Body of pancreas (tissue), 4 donors: Measurements from ENCODE around the gene DST. TPM values are rescaled to one million over a fixed set of nuclear protein-coding genes. Genes with fewer than 3 reads are reported as not detected.

ENCODE experiments used
- ATAC-seq: fragments of 150-250 bp; one replicate; pipeline ENCODE4 v1.9.1; 2016
- DNase-seq, 4 donors: peaks; one replicate each; pipeline ENCODE4 v3.0.0-alpha.2; 2019
- H3K27ac ChIP-seq, 4 donors: fragments of 200-600 bp; sonication (generic); 1 replicate in 3 of 4; 2 replicates in 1 of 4; pipeline versions ENCODE4 v1.5.1 to v1.6.1; 2016 to 2019; ENCODE audit warnings: mild to moderate bottlenecking in 1 of 4, mixed read lengths in 1 of 4, moderate library complexity in 1 of 4
- H3K27me3 ChIP-seq, 2 donors: fragments of 200-600 bp; sonication (generic); one replicate each; pipeline ENCODE4 v1.6.0; 2016; ENCODE audit warnings: mild to moderate bottlenecking in 1 of 2
- H3K36me3 ChIP-seq, 2 donors: fragments of 200-600 bp; sonication (generic); replicated peaks in 1 of 2; 2 replicates each; pipeline ENCODE4 v1.5.1; 2016; ENCODE audit warnings: low read depth in 2 of 2; ENCODE audit not compliant: insufficient read depth in 1 of 2
- H3K4me1 ChIP-seq: fragments of 200-600 bp; sonication (generic); one replicate; pipeline ENCODE4 v1.6.0; 2016
- H3K4me3 ChIP-seq, 2 donors: fragments of 200-600 bp; sonication (generic); 1 replicate in 1 of 2; 2 replicates in 1 of 2; pipeline ENCODE4 v1.5.1; 2016 to 2019
- H3K9me3 ChIP-seq, 3 donors: fragments of 200-600 bp; sonication (generic); 1 replicate in 2 of 3; 2 replicates in 1 of 3; pipeline ENCODE4 v1.5.1; 2016
- POLR2A ChIP-seq, 3 donors: fragments of 450-650 bp; IDR thresholded peaks; one replicate each; pipeline ENCODE4 v1.6.1; 2016; ENCODE audit warnings: antibody characterized with exemption in 3 of 3, mild to moderate bottlenecking in 2 of 3
- WGBS, 2 donors: methylation state at CpG; one replicate each; pipeline ENCODE4 v1.1.5; 2017; 5-methylcytosine and 5-hydroxymethylcytosine counted together
- intact Hi-C: fragments of 100-400 bp; cut with DNase I; formaldehyde crosslinking; loops from one replicate; pipeline ENCODE4 v1.15.1; 2023
- total RNA-seq, 2 donors: library from RNA; depleted of rRNA; stranded (reverse); fragments of >200 nt; gene quantifications; one replicate each; pipeline ENCODE4 v1.1.0, GENCODE V29; 2016
- TF ChIP-seq, protein P1 (sequence below), 7 experiments: fragments of 450-650 bp in 4 of 7; fragments of 200-600 bp in 3 of 7; sonication (generic) in 3 of 7; IDR thresholded peaks; one replicate each; pipeline ENCODE4 v1.5.1; 2016 to 2019; ENCODE audit warnings: antibody characterized with exemption in 7 of 7

Gene DST
- total RNA-seq, 2 donors from 2014 or later = 105 to 117 TPM

- DNase-seq (peak in 3 of 4 donors; percentile 13 to 37 (median 31)), ATAC-seq (no peak)
- TF ChIP-seq, protein P1, sequence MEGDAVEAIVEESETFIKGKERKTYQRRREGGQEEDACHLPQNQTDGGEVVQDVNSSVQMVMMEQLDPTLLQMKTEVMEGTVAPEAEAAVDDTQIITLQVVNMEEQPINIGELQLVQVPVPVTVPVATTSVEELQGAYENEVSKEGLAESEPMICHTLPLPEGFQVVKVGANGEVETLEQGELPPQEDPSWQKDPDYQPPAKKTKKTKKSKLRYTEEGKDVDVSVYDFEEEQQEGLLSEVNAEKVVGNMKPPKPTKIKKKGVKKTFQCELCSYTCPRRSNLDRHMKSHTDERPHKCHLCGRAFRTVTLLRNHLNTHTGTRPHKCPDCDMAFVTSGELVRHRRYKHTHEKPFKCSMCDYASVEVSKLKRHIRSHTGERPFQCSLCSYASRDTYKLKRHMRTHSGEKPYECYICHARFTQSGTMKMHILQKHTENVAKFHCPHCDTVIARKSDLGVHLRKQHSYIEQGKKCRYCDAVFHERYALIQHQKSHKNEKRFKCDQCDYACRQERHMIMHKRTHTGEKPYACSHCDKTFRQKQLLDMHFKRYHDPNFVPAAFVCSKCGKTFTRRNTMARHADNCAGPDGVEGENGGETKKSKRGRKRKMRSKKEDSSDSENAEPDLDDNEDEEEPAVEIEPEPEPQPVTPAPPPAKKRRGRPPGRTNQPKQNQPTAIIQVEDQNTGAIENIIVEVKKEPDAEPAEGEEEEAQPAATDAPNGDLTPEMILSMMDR (IDR thresholded peaks at IDR 0.05) = no peak
- TF ChIP-seq POLR2A (IDR thresholded peaks at IDR 0.05) = no peak
- Histone ChIP-seq H3K9me3 (no peaks in the 10 kb centered on the region), H3K27ac (peak overlapping the region in 2 of 4 donors; percentile 35 to 59), H3K4me1 (peaks cover 40% of the 10 kb centered on the region), H3K36me3 (no peaks in the 10 kb centered on the region), H3K27me3 (no peaks in the 10 kb centered on the region), H3K4me3 (no peak overlapping the region)
- intact Hi-C loops = no loop called here
- 39 to 55% methylated on average over 7 of the region's 7 CpGs for WGBS, 2 donors
Observed at GRCh38 chr6:56515081-56515905, 127.4 kb downstream of the DST start.

DNA sequence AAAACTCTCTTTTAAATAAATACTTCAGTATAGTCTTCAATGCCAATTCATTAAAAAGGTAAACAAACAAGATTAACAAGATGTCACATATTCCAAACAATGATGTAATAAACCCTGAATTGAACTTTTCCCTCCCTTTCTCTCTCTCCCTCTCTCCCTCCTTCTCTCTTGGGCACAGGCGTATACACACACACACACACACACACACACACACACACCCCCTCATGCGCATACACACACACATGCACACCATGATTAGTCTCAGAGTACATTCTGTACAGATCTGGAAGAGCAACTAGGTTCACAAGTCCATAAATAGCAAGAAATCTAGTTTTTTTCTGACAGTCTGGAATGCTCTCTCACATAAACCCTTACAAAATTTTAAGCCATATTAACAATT is 128.3 kb downstream of the DST start:
- peak; percentile 56 for ATAC-seq
- 17 to 25% methylated on average over 2 of the region's 2 CpGs for WGBS, 2 donors
- TF ChIP-seq POLR2A (IDR thresholded peaks at IDR 0.05) = no peak
- TF ChIP-seq, protein P1 (IDR thresholded peaks at IDR 0.05) = no peak
- Histone ChIP-seq H3K9me3 (no peaks in the 10 kb centered on the region), H3K27me3 (no peaks in the 10 kb centered on the region), H3K4me3 (no peak overlapping the region), H3K4me1 (peaks cover 41% of the 10 kb centered on the region), H3K36me3 (peaks cover 0 to 3% of the 10 kb centered on the region in 2 donors), H3K27ac (peak overlapping the region in 2 of 4 donors; percentile 31 to 59)
- intact Hi-C loops = no loop called here
- DNase-seq = peak in 1 of 4 donors; percentile 16

DNA sequence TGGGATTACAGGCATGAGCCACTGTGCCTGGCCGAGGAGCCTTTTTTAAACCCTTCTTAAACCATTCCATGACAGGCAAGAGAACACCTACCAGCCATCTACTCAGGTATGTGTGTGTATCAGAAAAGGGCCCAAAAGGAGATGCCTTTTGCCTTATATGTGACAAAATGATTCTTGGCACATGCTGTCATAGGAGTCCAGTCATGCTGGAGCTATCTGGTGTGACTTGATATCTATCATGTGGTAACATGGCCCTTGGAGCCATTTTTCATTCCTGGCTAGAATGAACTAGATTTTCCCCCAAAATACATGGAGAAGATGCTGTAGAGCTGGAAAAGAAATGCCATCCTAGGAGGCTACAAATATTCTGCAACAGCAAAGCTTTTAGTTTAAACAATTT is 129.1 kb downstream of the DST start:
- TF ChIP-seq, protein P1 (IDR thresholded peaks at IDR 0.05) = no peak
- TF ChIP-seq POLR2A (IDR thresholded peaks at IDR 0.05) = no peak
- H3K27me3 ChIP-seq = no peaks in the 10 kb centered on the region
- intact Hi-C loops = no loop called here
- no peak overlapping the region for H3K4me3 ChIP-seq
- ATAC-seq = no peak
- no peaks in the 10 kb centered on the region for H3K9me3 ChIP-seq
- WGBS, 2 donors = 92 to 100% methylated on average over 1 of the region's 1 CpG
- DNase-seq = no peak
- peaks cover 0 to 11% of the 10 kb centered on the region in 2 donors for H3K36me3 ChIP-seq
- peaks cover 41% of the 10 kb centered on the region for H3K4me1 ChIP-seq
- H3K27ac ChIP-seq = no peak overlapping the region

GRCh38 chr6:56511591-56511990 is 131.1 kb downstream of the DST start:
- no peak overlapping the region for H3K4me3 ChIP-seq
- intact Hi-C loops = no loop called here
- DNase-seq (no peak), ATAC-seq (no peak)
- H3K4me1 ChIP-seq = peaks cover 30% of the 10 kb centered on the region
- peaks cover 0 to 11% of the 10 kb centered on the region in 2 donors for H3K36me3 ChIP-seq
- H3K27ac ChIP-seq = peak overlapping the region in 3 of 4 donors; percentile 29 to 55 (median 55)
- TF ChIP-seq, protein P1 (IDR thresholded peaks at IDR 0.05) = no peak
- no peaks in the 10 kb centered on the region for H3K27me3 ChIP-seq
- WGBS, 2 donors = 82 to 83% methylated on average over 2 of the region's 2 CpGs
- H3K9me3 ChIP-seq = no peaks in the 10 kb centered on the region
